ENCODE data around the gene ZSWIM3.
A peak's percentile ranks its signal among the peaks of the same experiment; 100 is the strongest.

Gene ZSWIM3

GRCh38 chr20:45910670-45911485 is 53.5 kb downstream of the ZSWIM3 start:
- peak; percentile 94 for DNase-seq

- peak; percentile 45 for DNase-seq
Measured at GRCh38 chr20:45911486-45912343, 54.3 kb downstream of the ZSWIM3 start, which contains the start of gene PLTP. Gene PLTP (minus strand): TSS chr20:45912155. CDS start chr20:45911452, 703 bp downstream.

DNA sequence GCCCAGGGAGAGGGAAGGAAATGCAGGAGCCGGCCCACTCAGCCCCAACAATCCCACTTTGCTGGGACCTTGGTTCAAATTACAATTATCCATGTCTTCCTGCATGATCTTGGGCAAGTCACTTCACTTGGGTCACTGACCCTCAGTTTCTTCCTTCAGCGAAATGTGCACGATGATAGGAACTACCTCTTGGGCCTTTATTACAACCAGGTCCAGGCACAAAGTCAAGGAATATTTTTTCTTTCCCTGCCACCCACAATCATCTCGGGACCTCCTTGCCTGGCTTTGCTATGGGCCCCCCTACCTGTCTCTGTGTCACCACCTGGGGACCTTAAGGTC is 54.9 kb downstream of the ZSWIM3 start:
- no peak for DNase-seq

DNA sequence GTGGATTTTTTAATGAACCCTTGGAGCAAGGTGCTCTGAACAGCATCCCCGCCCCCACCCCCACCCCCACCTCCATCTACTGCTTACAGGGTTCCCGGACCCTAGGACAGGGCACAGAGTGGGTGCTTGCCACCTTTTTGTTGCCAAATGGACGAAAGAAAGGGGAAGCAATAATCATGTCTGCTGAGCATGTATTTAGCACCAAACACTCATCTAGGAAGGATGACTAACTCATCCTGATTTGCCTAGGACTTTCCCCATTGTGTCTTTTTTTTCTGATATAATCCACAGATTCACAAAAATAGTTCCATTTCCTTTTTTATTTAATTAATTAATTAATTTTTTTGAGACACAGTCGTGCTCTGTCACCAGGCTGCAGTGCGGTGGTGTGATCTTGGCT is 55.7 kb downstream of the ZSWIM3 start:
- DNase-seq = no peak

- DNase-seq = no peak
Measured at GRCh38 chr20:45917790-45918141, 60.4 kb downstream of the ZSWIM3 start.

DNA sequence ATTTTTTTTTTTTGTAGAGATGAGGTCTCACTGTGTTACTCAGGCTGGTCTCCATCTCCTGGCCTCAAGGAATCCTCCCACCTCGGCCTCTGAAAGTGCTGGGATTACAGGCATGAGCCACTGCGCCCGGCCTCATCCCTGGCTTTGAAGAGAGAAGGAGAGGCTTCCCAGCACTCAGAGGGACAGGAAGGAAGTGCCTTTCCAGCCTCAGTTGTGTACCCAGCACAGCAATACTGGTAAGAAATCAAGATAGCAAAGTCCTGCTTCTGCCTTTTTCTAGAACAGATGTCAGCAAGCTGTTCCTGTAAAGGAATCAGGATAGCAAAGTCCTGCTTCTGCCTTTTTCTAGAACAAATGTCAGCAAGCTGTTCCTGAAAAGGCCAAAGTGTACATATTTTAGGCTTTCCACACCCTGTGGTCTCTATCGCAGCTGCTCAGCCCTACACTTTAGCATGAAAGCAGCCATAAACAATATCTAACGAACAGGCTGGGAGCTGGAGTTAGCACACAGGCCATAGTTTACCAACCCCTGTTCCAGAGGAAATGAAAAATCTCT is 60.8 kb downstream of the ZSWIM3 start:
- no peak for DNase-seq

DNA sequence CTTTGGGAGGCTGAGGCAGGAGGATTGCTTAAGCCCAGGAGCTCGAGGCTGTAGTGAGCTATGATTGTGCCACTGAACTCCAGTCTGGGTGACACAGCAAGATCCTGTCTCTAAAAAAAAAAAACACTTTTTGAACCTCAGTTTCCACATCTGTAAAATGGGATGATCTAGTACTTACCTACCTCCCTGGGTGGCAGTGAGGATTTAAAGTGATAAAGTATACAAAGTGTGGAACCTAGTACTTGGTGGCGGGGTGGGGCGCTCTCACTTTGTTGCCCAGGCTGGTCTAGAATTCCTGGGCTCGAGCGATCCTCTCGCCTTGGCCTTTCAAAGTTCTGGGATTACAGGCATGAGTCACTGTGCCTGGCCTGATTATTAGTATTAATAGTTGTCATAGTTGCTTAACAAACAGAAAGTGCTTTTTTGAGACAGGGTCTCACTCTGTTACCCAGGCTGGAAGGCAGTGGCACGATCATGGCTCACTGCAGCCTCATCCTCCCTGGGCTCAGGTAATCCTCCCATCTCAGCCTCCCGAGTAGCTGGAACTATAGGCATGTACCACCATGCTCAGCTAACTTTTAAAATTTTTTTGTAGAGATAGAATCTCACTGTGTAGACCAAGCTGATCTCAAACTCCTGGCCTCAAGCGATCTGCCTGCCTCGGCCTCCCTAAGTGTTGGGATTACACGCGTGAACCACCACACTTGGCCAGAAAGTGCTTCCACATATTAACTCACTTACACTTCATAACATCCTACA is 61.5 kb downstream of the ZSWIM3 start:
- no peak for DNase-seq

- no peak for DNase-seq
Measured at GRCh38 chr20:45919542-45920399, 62.4 kb downstream of the ZSWIM3 start.

GRCh38 chr20:45920462-45921336 is 63.3 kb downstream of the ZSWIM3 start:
- DNase-seq = no peak

GRCh38 chr20:45921337-45922189 is 64.1 kb downstream of the ZSWIM3 start:
- DNase-seq = no peak

GRCh38 chr20:45924391-45925261 is 67.2 kb downstream of the ZSWIM3 start:
- DNase-seq = no peak

DNA sequence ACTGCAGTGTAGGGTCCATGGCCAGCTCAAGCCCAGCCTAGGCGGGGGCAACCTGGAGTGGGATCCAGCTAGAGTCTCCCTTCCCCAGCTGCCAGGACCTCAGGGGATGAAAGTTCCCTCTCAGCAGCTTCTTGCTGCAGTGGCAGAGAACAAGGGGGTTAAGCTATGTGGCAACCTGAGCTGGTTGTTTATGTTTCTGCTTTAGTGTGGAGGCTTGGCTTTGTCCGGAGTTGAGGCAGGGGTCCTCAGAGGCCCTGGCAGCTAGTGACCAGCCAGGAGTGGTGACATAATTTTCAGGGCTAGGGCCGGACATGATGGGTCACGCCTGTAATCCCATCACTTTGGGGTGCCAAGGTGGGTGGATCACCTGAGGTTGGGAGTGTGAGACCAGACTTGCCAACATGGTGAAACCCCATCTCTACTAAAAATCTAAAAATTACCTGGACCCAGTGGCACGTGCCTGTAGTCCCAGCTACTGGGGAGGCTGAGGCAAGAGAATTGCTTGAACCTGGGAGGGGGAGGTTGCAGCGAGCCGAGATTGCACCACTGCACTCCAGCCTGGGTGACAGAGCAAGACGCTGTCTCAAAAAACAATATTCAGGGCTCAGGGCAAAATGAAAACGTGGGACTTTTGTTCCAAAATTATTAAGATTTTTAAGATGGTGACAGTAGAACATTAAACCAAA is 68.5 kb downstream of the ZSWIM3 start:
- DNase-seq = no peak

DNA sequence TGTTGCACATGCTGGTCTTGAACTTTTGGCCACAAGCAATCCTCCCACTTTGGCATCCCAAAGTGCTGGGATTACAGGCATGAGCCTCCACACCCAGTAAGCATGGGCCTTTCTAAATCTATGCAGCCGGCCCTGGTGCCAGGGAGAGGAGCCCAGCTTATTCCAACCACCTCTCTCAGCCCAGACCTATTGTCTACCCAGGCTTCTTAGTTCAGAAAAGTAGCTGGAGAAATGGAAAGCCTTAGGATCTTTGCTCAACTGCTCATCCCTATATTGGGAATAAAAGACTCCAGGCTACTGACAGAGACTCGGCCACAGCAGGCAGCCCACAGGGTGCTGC is 69.3 kb downstream of the ZSWIM3 start:
- DNase-seq = no peak

- no peak for DNase-seq
Measured at GRCh38 chr20:45927071-45927878, 69.9 kb downstream of the ZSWIM3 start.

Data from CD4-positive, alpha-beta T cell treated with Interleukin-17A for 1 hour (primary cell).